ENCODE measurements around the gene TMOD4. TPM values are rescaled to one million over a fixed set of nuclear protein-coding genes. Genes with fewer than 3 reads are reported as not detected.

Gene TMOD4
- total and polyA plus RNA-seq, 2 experiments from 2014 or later: 1.3 TPM; not detected in 1

DNA sequence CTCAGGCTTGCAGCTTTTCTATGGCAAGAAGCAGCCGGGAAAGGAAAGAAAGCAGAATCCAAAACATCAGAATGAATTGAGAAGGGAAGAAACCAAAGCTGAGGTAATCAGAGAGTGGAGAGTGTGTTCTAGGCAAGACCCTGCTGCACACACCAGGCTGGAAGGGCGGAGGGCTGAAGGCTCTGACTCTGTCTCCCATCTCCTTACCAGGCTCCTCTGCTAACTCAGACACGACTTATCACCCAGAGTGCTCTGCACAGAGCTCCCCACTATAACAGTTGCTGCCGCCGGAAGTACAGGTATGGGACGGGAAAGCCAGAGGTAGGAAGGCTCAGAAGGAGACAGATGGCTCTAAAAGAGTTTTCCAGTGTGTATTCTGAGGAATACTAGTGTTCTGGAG is 8.7 kb downstream of the TMOD4 start:
- H3K79me2 ChIP-seq (replicated peaks; ENCODE audit: insufficient read depth): peaks cover 8% of the 10 kb centered on the region
- TF ChIP-seq ZNF331 (CRISPR knock-in tag; IDR thresholded peaks at IDR 0.05; ENCODE audit: low read depth) (no peak), STAT1 (IDR thresholded peaks at IDR 0.05; ENCODE audit: unreplicated experiment) (no peak), EZH2phosphoT487 (IDR thresholded peaks at IDR 0.05; ENCODE audit: unreplicated experiment) (no peak), JUNB (IDR thresholded peaks at IDR 0.05; ENCODE audit: unreplicated experiment) (no peak), NANOG (IDR thresholded peaks at IDR 0.05; ENCODE audit: borderline replicate concordance) (no peak)
- TF ChIP-seq, protein P1, sequence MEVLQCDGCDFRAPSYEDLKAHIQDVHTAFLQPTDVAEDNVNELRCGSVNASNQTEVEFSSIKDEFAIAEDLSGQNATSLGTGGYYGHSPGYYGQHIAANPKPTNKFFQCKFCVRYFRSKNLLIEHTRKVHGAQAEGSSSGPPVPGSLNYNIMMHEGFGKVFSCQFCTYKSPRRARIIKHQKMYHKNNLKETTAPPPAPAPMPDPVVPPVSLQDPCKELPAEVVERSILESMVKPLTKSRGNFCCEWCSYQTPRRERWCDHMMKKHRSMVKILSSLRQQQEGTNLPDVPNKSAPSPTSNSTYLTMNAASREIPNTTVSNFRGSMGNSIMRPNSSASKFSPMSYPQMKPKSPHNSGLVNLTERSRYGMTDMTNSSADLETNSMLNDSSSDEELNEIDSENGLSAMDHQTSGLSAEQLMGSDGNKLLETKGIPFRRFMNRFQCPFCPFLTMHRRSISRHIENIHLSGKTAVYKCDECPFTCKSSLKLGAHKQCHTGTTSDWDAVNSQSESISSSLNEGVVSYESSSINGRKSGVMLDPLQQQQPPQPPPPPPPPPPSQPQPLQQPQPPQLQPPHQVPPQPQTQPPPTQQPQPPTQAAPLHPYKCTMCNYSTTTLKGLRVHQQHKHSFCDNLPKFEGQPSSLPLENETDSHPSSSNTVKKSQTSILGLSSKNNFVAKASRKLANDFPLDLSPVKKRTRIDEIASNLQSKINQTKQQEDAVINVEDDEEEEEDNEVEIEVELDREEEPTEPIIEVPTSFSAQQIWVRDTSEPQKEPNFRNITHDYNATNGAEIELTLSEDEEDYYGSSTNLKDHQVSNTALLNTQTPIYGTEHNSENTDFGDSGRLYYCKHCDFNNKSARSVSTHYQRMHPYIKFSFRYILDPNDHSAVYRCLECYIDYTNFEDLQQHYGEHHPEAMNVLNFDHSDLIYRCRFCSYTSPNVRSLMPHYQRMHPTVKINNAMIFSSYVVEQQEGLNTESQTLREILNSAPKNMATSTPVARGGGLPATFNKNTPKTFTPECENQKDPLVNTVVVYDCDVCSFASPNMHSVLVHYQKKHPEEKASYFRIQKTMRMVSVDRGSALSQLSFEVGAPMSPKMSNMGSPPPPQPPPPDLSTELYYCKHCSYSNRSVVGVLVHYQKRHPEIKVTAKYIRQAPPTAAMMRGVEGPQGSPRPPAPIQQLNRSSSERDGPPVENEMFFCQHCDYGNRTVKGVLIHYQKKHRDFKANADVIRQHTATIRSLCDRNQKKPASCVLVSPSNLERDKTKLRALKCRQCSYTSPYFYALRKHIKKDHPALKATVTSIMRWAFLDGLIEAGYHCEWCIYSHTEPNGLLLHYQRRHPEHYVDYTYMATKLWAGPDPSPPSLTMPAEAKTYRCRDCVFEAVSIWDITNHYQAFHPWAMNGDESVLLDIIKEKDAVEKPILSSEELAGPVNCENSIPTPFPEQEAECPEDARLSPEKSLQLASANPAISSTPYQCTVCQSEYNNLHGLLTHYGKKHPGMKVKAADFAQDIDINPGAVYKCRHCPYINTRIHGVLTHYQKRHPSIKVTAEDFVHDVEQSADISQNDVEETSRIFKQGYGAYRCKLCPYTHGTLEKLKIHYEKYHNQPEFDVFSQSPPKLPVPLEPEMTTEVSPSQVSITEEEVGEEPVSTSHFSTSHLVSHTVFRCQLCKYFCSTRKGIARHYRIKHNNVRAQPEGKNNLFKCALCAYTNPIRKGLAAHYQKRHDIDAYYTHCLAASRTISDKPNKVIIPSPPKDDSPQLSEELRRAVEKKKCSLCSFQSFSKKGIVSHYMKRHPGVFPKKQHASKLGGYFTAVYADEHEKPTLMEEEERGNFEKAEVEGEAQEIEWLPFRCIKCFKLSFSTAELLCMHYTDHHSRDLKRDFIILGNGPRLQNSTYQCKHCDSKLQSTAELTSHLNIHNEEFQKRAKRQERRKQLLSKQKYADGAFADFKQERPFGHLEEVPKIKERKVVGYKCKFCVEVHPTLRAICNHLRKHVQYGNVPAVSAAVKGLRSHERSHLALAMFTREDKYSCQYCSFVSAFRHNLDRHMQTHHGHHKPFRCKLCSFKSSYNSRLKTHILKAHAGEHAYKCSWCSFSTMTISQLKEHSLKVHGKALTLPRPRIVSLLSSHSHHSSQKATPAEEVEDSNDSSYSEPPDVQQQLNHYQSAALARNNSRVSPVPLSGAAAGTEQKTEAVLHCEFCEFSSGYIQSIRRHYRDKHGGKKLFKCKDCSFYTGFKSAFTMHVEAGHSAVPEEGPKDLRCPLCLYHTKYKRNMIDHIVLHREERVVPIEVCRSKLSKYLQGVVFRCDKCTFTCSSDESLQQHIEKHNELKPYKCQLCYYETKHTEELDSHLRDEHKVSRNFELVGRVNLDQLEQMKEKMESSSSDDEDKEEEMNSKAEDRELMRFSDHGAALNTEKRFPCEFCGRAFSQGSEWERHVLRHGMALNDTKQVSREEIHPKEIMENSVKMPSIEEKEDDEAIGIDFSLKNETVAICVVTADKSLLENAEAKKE (CRISPR knock-in tag; IDR thresholded peaks at IDR 0.05): no peak
- TF ChIP-seq, protein P2, sequence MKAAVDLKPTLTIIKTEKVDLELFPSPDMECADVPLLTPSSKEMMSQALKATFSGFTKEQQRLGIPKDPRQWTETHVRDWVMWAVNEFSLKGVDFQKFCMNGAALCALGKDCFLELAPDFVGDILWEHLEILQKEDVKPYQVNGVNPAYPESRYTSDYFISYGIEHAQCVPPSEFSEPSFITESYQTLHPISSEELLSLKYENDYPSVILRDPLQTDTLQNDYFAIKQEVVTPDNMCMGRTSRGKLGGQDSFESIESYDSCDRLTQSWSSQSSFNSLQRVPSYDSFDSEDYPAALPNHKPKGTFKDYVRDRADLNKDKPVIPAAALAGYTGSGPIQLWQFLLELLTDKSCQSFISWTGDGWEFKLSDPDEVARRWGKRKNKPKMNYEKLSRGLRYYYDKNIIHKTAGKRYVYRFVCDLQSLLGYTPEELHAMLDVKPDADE (IDR thresholded peaks at IDR 0.05): no peak
- ATAC-seq (no peak), DNase-seq (ENCODE audit: low spot score) (no peak)
- no peak overlapping the region for H2AFZ ChIP-seq
- Mint-ChIP-seq H3K27me3 (ENCODE audit: insufficient read depth, low read depth, poor library complexity) (peaks cover 9% of the 10 kb centered on the region), H3K27ac (no peak overlapping the region), H3K9me3 (peaks cover 3% of the 10 kb centered on the region; the same call in 1 of the 3 replicates), H3K4me1 (peaks cover 16% of the 10 kb centered on the region), H3K36me3 (ENCODE audit: low read depth) (peaks cover 33% of the 10 kb centered on the region), H3K4me3 (peak overlapping the region; percentile 97)
- peaks cover 12% of the 10 kb centered on the region for H3K4me1 ChIP-seq (ENCODE audit: insufficient read depth)
- 0 out of 2 replicates have a peak, but pooled peaks cover 5% of the 10 kb centered on the region for H3F3A ChIP-seq (replicated peaks; ENCODE audit: low read depth)
- H3K27me3 ChIP-seq (ENCODE audit: insufficient read depth): no peaks in the 10 kb centered on the region
- peak overlapping the region; percentile 66; the same call in 1 of the 2 replicates for H3K4me3 ChIP-seq
- no peaks in the 10 kb centered on the region for H4K20me1 ChIP-seq (replicated peaks; ENCODE audit: insufficient read depth)
- H3K4me2 ChIP-seq: peak overlapping the region; percentile 87
- H3K9me2 ChIP-seq (ENCODE audit: insufficient read depth): no peaks in the 10 kb centered on the region
- peaks cover 3% of the 10 kb centered on the region; the same call in 1 of the 2 replicates for H3K36me3 ChIP-seq (ENCODE audit: insufficient read depth)
- no peak overlapping the region for H3K27ac ChIP-seq (ENCODE audit: low read depth)
